Muscle of arm (tissue), 14 donors: ENCODE measurements around the gene MROH7. TPM values are rescaled to one million over a fixed set of nuclear protein-coding genes. Genes with fewer than 3 reads are reported as not detected.

Source experiments
- DNase-seq: peaks from one replicate; pipeline ENCODE4 v3.0.0-alpha.2; 2013
- long read RNA-seq, 11 donors: transcript quantifications; one replicate each; lab custom pipeline, GENCODE V29; 2026
- polyA plus RNA-seq, 12 donors: library from polyadenylated mRNA; unstranded; fragments of 120-200 nt; gene quantifications; one replicate each; pipeline ENCODE4 v1.2.1, GENCODE V29; 2013; ENCODE audit not compliant: insufficient read length in 12 of 12

The MROH7 gene
- 10 to 100 TPM in 2 of 12 donors, 1 to 10 TPM in 9, not detected in 1; 1.5 to 12.7 (median 4.2) TPM for polyA plus RNA-seq
- long read RNA-seq, donor 1 = 0 reads
- long read RNA-seq, donor 2 = 0 reads
- long read RNA-seq, donor 3 = 0 reads
- long read RNA-seq, donor 4 = 0 reads
- long read RNA-seq, donor 5 = 0 reads
- long read RNA-seq, donor 6 = 0 reads
- long read RNA-seq, donor 7 = 0 reads
- long read RNA-seq, donor 8 = 0 reads
- long read RNA-seq, donor 9 = 0 reads
- long read RNA-seq, donor 10 = 0 reads
- long read RNA-seq, donor 11 = 0 reads

DNA sequence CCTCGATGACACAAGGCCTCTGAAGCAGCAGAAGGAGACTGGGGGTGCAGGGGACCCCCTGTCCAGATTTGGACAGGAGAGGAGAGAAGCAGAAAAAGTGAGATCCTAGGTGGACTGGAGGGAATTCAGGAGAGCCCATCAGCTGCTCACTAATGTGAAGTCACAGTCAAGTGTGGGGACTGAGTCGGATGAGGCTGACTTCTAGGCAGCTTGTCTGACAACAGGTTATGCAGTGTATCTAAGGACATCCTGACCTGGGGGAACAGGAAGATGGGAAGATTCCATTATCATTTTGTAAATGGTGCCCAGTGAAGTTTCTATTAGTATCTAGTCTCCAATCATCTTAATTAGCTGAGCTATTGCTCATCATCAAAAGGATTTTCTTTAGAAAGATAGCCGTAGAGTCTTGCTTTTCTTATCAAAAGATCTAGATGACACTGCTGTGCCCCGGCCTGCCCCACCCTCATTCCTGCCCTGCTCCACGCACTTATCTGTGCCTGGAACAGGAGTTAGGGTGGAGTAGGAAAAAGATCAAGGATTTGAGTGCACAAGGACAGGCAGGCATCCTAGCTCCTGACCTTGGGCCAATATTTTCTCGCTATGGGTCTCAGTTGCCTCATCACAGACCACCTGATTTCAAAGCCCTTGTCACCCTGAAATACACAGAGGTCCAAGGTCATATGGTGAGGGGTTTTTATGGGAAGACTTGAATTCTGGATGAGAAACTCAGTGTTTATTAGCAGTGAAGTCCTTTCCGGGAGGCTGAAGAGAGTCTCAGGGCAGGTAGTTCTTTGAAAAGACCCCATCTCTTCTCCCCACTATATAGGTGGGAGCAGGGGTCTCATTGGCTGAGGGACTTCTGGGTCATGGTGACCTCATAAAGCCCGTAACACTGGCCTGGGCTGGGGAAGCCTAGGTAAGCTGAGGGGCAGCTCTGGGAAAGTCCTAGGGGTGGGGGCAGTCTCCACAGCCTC is at the start of gene MROH7:
TSS of gene MROH7 (plus strand) at position 924 of the 974 bp plus-strand sequence. CDS start 11,141 bp downstream, outside the sequence.
- DNase-seq = no peak

DNA sequence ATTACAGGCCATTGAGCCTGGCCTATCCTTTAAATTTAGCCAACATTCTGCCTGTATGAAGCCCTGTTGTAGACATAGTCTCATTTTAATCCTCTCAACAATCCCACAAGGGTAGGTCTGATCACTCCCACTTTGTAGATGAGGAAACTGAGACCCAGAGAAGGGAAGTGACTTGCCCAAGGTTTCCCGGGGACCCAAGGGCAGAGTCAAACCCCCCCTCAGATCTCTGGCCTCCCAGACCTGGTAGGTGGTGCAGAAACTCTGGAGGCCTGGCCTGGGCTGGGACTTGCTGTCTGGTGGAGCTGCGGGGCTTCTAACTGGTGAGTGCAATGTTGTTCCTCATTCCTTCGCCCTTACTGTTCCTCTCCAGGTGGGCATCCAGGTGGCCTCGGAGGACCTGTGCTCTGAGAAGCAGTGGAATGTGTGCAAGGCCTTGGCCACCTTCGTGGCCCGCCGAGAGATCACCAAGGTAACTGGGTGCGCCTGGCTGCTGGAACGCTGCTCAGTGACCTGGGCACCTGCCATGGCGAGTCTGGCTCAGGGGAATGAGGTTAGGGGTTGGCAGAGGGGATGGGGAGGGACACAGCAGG is 47.9 kb upstream of the MROH7 start:
- DNase-seq = no peak

DNA sequence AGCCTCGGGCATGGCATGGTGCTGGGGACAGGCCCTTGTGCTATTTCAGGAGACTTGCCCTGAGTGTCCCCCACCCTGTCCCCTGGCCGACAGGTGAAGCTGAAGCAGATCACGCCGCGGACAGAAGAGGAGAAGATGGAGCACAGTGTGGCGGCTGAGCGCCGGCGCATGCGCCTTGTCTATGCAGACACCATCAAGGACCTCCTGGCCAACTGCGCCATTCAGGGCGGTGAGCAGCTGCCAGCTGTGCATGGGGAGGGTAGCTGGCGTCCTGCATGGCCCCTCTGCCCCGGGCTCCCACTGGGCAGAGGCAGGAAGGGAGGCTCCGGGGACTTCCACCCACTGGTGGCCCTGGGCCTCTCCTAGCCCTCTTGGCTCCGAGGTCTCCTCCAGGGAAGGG is 47.1 kb upstream of the MROH7 start:
- DNase-seq = no peak

DNA sequence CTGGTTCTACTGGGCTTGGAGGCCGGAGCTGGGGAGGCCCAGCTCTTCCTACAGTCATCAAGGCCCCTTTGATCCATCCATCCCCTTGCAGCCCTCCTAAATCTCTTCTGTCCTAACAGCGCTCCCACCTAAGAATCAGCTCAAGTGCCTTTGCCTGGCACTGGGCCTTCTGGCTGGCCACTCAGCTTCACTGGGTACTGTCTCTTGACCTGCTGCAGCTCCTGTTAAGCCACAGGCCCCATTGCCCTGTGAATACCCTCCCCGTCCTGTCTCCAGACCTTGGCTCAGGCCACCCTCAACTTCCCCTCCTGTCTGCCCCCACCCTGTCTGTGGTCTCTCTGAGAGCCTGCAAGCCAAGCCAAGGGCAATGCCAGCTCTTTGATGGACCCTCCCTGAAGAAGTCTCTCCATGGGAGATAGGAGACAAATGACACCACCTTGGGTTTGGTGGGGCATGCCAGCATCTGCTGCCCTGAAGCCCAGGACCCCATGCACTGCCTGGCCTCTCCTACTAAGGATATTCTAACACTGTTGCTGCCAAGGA is 45.6 kb upstream of the MROH7 start:
- DNase-seq = no peak

DNA sequence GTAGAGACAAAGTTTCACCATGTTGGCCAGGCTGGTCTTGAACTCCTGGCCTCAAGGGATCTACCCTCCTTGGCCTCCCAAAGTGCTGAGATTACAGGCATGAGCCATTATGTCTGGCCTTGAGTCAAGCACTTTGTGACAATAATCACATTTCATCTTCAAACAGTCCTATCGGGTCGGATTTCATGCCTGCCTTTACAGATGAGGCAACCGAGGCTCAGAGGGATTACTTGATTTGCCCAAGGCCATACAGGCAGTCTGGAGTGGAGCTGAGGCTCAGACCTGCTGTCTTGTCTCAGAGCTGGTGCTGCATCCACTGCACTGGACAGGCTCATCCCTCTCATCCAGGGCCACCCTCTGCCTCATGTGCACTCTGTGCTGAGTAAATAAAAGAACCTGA is 44.8 kb upstream of the MROH7 start:
- no peak for DNase-seq

DNA sequence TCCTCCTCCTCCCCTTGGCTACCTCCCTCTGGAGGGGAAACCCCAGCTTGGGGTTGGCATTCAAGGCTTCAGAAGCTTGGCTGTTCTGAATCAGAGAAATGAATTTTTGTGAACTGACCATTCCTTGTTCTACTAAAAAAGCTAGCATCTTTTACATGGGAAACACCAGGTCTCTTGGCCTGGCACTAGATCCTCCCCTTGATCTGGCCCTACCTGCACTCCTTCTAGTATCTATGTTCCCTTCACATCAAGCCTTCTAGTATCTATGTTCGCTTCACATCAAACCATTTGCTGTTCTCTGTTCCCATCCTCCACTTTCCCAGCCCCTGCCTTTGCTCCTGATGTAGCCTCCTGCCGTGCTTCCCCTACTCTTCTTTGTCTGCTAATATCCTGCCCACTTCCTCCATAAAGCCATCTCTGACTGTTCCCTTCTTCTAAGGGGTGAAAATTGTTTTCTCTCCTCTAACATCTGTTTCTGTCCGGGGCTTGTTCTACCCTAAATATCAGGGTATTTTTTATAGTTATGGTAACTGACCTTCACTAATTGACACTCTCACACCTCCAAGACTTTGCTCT is 44.0 kb upstream of the MROH7 start:
- no peak for DNase-seq

DNA sequence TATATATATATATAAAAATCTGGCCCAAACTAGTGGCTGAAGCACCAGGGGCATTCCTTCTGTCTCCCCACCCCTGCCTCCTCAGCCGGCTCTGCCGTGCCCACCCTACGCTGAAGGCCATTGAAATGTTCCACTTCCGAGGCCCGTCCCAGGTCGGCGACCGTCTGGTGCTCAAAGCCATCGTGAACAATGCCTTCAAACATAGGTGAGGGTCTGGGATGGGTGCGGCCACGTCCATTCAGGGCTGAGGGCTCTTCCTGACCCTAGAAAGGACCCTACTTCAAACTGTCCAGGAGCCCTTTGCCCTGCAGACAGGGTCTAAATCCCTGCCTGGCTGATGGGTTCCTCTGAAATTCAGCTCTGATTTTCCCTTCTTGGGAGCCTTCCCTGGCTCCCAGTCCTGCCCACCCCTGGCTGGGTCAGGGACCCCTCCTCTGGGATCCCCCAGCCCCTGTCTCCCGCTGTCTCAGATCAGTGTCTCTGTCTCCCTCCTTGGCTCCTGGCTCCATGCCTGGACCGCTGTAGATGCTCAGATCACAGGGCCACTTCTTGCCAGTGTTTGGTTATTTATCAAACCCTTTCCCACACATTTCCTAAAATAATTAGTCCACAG is 42.3 kb upstream of the MROH7 start:
- no peak for DNase-seq

DNA sequence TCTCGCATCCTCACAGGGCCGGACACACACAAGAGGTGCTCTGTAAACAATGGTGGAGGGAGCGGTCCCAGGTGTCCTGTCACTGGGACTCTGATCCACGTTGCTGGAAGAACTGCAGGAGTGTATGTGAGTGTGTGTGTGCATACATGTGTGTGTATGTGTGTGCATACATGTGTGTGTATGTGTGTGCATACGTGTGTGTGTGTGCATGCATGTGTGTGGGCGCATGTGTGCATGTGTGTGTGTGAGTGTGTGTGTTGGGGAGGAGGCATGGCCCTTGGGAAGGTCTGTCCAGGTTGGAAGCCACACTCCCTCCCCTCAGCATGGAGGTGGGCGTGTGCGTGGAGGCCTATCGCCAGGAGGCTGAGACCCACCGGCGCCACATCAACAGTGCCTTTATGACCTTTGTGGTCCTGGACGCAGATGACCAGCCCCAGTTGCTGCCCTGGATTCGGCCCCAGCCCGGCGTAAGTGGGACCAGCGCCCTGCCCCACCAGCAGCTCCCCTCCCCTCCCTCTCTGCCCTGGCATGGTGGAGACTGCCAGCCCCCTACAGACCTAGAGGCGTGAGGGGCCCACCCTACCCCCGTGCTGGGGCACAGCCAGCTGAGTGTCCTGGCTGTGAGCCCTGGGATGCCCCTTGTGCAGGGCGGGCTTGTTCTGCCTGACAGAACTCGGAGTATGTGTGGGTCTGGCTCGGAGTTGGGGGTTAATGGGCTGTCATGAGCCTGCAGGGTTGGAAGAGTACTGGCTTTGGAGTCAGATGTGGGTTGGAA is 40.5 kb upstream of the MROH7 start:
- no peak for DNase-seq

DNA sequence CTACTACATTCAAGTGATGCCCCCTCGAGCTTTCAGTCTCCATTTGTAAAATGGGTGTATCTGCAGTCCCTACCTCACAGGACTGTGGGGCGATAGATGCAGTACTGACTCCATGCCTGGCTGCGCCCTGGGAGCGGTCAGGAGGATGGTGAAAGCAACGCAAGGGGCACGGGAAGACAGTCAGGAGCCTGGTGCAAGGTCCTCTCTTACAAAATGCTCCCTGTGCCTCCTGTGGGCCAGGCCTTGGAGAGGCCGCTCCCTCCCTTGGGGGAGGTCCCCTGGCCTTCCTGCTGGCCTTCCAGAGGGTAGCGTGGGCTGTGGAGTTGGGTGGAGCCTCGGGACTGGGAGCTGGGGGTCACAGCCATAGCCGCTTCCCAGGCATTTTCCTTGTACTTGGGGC is 39.9 kb upstream of the MROH7 start:
- no peak for DNase-seq

DNA sequence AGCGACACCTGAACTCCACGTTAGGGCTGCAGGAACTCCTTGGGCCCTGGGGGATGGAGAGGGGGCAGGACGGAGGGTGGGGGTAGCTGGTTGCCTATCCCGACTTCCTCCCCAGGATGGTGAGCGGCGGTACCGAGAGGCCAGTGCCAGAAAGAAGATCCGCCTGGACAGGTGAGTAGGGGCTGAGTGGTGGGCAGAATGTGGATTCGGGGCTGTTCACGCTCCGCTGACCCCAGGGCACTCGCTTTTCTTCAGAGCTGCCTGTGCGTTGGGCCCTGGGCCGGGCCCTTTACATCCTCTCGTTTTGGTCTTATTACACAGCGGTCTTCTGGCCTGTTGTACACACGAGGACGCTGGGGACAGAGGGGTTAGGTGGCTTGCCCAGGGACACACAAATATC is 39.0 kb upstream of the MROH7 start:
- DNase-seq = no peak

DNA sequence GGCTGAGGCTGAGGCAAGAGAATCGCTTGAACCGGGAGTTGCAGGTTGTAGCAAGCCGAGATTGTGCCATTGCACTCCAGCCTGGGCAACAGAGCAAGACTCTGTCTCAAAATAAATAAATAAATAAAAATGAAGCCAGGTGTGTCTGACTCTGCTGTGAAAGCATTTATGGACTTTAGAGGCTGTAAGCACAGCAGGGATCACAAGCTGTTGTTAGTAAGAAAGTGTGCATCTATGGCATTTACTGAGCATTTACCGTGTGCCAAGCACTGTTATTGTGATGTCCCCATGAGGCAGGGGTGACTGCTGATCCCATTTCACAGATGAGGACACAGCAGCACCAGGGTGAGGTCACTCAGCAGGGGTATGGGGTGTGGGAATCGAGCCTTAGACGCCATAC is 38.3 kb upstream of the MROH7 start:
- DNase-seq = no peak

DNA sequence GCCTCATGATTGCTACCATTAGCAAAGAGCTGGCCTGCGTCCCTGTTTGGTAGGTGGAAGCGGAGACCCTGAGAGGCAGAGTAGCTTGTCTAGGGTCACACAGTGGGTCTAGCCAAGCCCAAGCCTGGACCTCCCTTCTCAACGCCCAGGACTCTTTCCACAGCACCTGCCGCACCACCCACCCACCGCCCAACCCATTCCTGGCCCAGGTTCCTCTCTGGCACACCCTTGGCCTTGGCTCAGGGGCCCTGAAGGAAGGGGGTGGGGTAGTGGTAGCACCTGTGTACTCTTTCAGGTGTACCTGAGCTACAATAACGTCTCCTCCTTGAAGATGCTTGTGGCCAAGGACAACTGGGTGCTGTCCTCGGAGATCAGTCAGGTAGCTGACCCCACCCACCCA is 37.5 kb upstream of the MROH7 start:
- DNase-seq = no peak

DNA sequence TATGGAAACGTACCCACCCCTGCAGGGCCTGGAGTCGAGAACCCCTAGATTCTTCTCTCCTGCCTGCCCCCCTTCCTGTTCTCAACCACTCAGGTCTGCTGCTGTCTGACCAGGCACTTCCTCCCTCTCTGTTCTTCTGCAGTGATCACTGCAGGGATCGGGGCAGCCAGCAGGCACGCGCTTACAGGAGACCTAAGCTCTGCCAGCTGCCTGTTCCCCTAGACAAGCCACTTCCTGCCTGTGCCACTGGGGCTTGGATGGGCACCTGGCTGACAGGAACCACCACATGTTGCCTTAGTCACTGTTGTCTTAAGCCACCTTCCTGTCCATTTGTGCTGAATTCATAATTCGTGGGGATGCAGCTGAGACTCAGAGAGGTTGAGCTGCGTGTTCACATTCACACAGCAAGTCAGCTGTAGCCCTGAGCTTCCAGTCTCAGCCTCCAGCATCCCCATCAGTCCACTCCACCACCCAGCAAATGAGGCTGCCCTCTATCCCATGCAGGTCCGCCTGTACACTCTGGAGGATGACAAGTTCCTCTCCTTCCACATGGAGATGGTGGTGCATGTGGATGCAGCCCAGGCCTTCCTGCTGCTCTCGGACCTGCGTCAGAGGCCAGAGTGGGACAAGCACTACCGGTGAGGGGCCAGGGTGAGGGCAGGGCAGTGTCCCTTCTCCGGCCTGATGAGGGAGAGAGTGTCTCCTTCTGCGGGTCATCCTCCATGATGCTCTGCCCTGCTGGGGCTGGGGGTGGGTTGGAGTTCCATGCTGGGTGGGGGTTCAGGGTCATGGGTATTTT is 36.8 kb upstream of the MROH7 start:
- DNase-seq = no peak

DNA sequence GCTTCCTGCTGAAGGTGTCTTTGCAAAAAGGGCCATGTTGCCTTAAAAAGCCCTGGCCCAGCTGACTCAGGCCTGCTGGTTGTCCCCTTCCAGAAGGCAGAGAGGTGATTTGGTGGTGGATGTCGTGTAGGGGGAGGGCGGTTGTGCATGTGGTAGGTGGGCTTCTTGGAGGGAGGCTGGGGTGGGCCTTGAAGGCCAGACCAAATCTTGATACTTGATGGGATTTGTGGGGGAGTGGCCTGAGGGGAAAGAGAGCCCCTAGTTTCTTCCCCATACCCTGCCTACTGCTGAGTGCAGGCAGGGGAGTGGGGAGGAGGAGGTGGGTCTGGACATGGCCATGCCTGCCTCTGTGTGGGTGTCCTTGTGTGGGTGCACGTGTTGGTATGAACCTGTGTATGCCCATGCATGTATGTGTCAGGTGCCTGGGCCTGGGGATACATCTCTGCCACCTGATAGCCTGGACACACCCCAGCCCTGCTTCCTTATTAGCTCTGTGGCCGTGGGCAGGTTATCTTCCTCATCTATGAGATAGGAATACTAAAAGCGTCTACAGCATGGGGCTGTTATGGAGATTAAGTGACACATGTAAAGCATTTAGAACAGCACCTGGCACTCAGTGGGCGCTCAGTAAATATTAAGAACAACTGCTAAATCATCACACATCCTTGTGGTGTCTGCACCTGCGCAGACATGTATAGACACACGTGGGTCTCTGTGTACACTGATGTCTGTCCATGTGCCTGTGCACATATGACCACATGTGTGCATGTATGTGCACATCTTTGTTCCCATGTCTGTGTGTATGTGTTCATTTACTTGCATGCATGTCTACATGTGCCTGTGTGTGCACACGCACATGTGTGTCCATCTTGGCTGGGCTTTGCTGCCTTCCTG is 35.2 kb upstream of the MROH7 start:
- no peak for DNase-seq

DNA sequence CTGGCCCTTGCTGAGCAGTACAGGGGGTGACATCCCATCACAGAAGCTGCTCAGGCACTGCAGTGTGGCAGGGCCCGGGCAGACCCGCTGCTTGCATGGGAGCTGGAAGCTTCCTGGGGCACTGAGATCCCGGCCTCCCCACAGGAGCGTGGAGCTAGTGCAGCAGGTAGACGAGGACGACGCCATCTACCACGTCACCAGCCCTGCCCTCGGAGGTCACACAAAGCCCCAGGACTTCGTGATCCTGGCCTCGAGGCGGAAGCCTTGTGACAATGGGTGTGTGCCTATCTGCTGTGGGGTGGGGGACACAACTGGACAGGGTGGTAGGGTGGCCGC is 34.6 kb upstream of the MROH7 start:
- no peak for DNase-seq

DNA sequence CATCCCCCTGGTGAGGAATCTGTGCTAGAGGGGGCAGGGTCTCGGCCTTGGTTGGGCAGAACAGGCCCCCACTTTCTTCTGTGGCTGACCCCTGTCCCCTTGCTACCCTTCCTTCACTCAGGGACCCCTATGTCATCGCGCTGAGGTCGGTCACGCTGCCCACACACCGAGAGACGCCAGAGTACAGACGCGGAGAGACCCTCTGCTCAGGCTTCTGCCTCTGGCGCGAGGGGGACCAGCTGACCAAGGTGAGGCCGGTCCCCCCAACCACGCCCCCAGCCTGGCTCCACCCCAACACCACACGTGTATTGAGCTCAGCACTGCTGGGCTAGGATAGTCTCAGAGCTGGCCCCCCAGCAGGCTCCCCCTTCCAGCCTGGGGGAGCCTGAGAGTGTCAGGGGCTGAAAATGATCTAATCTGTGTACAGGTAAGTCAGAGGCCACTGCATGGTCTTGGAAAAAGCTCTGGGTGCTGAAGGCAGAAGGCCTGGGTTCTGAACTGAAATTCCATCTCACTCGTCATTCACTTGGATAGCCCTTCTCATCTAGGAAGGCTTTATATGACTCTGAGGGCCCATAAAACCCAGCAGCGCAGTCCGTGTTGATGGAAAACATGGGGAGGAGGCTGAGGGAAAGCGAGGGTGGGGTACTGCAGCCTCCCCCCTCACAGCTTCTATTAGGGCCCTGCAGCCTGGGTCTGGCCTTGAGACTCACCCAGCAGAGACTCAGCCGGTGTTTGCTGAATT is 33.6 kb upstream of the MROH7 start:
- no peak for DNase-seq

DNA sequence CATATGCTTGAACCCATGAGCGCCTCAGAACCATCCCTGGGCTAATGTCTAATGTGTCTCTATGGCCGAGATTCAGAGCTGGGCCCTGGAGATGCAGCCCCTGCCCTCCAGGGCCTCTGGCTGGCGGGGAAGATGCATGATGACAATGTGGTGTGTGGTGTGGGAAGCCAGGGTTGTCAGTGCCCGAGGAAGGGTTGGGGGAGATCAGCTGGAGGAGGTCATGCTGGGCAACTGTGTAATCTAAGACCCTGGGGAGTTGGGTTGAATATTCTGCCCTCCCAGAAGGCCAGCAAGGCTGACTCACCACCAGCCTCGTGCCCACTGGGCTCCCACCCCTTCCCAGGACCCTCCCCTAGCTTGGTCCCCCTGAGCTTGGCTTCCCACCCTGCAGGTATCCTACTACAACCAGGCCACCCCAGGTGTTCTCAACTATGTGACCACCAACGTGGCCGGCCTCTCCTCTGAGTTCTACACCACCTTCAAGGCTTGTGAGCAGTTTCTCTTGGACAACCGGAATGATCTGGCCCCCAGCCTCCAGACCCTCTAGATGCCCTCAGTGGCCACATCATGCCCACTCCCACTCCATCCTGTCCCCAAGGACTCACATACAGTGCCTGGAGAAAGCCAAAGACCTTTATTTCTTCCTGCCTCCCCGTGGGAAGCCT is 32.9 kb upstream of the MROH7 start:
- no peak for DNase-seq
